GOT3 (cell line): Measurements from ENCODE around the gene PPEF1.
"Not testable (repeated sequence)": the region's sequence is repeated elsewhere in the genome, so short reads cannot be mapped to it uniquely, and the experiment has no call there.

ENCODE experiments used
- DNase-seq: peaks from one replicate; lab custom pipeline; 2025; ENCODE audit warnings: mixed read lengths; lab: John Stamatoyannopoulos, UW

The PPEF1 gene

DNA sequence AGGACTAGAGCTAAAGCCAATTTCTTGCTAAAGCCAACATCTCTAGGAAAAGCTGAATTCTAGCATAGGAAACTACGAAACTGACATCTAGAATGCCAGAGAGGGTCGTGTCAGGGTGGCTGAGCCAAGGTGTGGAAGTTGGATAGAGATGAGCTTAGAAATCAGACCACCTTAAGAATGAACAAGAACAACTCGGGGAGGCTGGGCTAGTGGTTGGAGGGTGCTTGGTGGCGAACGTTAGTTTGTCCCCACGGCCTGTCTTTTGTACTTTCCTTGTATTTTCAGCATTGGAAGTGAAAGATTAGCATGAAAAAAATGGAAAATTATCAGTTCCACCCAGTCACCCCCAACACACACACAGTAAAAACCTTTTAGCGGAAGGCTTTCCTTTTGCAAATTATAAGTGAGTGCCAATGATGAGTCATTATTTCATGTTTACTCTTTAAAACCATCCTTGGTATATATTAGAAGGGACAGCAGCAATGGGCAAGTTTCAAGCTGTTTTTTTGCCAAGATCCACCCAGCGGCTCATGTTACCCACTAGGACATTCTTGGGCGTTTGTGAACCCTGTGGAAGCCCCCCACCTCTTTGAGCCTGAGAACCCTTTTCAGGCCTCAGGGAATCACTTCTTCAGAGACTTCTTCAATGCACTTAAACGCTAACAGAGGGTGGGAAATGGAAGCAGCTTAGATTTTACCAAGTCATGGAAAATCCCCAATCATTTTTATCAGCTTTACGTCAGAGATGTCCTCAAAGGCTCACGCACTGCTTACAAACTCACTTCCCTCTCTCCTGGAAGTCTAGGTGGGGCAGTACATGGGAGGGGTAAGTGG lies 4.9 kb upstream of the PPEF1 start:
- no peak for DNase-seq

DNA sequence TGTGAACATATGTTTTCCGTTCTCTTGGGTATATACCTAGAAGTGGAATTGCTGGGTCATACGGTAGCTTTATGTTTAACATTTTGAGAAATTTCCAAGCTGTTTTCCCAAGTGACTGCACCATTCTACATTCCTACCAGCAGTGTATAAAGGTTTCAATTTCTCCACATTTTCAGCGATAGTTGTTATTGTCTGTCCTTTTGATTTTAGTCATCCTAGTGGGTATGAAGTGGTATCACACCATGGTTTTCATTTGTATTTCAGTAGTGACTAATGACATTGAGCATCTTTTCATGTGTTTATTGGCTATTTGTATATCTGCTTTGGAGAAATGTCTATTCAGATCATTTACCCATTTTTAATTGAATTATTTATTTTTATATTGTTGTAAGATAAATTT lies 2.4 kb downstream of the PPEF1 start:
- DNase-seq: no peak

- DNase-seq: no peak
Observed at GRCh38 chrX:18714910-18715309, 7.5 kb downstream of the PPEF1 start.

DNA sequence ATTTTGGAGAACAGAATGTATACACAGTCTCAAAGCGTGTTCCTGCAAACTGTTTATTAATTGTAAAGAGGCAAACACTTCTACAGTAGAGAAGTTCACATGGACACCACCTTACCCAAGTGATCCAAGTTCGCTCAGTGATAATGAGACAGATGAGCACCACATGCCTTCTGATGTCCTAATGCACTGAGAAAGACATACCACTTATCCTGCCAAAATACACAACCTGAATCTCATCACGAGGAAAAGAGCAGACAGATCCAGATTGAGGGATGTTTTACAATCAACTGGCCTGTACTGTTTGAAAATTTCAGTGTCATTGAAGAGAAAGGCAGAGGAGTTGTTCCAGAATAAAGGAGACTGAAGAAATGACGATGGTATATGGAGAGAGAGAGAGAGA lies 12.4 kb downstream of the PPEF1 start:
- DNase-seq: no peak

GRCh38 chrX:18721683-18722499 lies 14.4 kb downstream of the PPEF1 start:
- no peak for DNase-seq

DNA sequence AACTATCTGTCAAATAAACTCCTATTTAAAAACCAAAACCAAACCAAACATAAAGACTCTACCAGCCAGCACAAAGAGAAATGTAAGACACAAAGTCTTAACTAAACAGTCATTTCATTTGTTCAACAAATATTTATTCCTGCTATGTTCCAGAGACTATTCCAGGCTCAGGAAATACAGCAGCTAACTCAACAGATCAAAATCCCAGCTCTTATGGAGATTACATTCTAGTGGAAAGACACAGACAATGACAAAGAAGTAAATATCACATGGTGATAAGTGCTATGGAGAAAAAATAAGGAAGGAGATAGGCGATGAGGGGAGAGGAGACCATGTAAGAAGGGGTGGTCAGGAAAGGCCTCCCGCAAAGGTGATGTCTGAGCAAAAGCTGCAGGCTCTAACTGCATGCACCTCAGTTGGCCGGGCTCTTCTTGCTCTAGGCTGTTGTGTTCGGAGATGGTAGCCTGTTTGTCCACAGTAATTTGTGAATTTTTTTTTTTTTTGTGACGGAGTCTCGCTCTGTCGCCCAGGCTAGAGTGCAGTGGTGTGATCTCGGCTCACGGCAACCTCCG lies 15.1 kb downstream of the PPEF1 start:
- DNase-seq: no peak

- no peak for DNase-seq
Observed at GRCh38 chrX:18725310-18725943, 18.0 kb downstream of the PPEF1 start.

DNA sequence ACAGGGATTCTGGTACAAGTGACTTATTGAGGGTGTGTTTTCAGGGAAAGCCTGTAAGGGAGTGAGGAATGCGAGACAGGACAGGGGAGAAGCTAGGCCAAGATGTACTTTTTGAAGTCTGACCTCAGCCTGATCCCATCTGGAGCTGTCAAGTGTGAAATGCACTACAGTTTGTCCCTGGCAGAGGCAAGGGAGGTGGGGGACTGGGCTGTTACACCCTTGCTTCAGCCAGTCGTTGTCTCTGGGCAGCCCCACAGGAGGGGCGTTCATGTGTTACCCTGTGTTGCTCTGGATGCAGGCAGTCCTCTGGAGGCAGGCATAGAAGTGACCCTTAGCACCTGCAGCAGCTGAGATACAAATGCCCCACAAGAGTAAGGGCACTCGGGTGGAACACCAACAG lies 25.8 kb downstream of the PPEF1 start:
- DNase-seq: no peak

DNA sequence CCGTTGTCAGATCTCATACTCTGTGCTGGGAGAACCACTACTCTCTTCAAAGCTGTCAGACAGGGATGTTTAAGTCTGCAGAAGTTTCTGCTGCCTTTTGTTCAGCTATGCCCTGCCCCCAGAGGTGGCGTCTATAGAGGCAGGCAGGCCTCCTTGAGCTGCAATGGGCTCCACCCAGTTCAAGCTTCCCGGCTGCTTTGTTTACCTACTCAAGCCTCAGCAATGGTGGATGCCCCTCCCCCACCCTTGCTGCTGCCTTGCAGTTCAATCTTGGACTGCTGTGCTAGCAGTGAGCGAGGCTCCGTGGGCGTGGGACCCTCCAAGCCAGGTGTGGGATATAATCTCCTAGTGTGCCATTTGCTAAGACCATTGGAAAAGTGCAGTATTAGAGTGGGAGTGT lies 32.2 kb downstream of the PPEF1 start:
- DNase-seq: not testable (repeated sequence)

DNA sequence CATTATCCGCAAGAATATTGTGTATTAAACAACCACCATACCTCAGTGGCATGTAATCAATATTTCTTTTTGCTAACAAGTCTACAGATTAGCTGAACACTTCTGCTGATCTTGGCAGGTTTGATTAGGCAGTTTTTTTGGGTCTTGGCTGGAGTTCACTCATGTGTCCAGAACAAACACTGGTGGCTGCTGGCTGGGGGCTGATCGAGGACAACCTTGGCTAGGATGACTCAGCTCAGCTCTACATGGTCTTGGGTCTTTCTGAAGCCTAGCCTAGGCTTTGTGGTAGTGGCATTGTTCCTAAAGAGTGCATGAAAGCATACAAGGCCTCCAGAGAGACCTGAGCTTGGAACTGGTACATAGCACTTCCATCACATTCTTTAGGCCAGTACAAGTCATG lies 41.1 kb downstream of the PPEF1 start:
- no peak for DNase-seq

GRCh38 chrX:18753631-18754030 lies 46.2 kb downstream of the PPEF1 start:
- no peak for DNase-seq

DNA sequence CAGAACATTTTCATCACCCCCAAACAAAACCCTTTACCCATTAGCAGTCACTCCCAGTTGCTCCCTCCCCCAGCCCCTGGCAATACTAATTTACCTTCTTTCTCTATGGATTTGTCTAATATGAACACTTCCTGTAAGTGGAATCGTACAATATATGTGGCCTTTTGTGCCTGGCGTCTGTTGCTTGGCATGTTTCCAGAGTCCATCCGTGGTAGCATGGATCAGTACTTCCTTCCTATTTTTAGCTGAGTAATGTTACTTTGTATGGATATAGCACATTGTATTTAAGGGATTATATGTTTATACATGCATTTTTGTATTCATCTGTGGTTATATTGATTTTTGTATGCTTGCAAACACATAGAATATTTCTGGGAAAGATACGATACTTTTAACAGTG lies 48.2 kb downstream of the PPEF1 start:
- DNase-seq: no peak

DNA sequence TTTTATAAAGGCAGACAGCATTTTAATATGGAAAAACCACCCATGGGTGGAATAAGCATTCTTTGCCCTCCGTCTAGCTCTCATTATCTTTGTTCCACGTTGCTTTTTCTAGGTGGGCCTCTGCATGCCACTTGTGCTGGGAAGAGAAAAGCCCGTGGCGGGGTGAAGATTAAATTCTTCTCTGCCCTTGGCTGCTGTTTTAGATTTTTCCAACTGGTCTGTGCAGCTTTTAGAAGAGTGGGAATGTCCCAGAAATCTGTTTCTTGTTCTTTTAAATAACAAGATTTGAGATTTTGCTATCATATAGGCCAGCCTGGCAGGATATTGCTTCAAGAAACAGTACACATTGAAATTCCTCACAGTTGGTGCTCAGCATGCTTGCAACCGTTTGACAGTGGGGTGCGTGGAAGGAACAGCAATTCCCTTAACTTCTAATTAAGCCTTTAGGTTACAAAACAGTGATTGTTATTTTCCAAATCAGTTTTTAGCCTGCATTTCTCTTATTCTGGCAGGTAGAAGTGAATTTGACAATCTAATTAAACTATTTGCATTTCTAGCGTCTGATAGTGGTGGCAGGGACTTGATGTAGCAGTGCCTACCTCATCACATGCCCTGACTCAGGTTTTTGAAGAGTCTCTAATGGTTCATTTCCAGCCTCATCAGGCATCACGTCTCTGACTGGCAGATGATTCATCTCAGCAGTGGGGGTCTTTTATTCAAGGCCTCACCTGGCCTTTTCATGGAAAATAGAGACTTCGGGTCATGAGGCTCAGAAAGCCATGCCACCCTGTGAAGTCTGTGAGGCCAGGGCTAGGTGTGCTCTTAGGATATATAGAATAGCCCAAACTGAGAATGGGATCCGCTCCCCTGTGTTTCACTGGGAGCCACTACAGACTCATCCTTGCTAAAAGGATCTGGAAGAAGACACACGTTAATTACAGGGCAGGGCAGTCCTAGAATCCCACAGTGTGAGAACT lies 50.8 kb downstream of the PPEF1 start:
- no peak for DNase-seq

GRCh38 chrX:18761750-18762149 lies 54.3 kb downstream of the PPEF1 start:
- DNase-seq: no peak

DNA sequence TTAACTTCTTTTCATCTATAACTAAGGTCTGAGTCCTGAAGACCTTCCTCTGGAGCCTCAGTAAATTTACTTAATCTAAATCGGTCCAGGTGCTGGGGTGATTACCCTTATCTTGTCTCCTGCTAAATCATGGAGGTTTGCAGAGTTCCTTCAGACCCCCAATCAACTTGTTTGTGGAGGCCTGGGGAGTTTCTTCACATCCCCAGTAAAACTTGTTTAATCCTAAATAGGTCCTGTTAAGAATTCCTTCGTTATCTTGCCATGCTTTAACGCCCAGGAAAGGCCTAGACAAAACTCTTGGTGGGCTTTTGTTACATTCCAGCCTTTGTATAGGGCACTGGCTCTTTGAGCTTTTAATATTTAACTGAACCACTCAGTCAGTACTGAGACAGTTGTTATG lies 55.7 kb downstream of the PPEF1 start:
- not testable (repeated sequence) for DNase-seq

GRCh38 chrX:18769364-18769763 lies 61.9 kb downstream of the PPEF1 start:
- no peak for DNase-seq

- DNase-seq: no peak
Observed at GRCh38 chrX:18769812-18770573, 62.5 kb downstream of the PPEF1 start.

DNA sequence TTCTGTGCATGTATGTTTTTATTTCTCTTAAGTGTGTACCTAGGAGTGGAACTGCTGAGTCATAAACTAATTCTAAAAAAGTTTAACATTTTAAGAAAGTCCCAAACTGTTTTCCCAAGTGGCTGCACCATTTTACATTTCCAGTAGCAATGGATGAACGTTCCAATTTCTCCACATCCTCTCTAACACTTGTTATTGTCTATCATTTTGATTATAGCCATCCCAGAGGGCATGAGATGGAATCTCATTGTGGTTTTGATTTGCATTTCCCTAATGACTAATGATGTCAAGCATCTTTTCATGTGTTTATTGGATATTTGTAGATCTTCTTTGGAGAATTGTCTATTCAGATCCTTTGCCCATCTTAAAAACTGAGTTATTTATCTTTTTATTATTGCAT lies 82.5 kb downstream of the PPEF1 start:
- DNase-seq: no peak

GRCh38 chrX:18792828-18793227 lies 85.4 kb downstream of the PPEF1 start:
- DNase-seq: no peak

GRCh38 chrX:18793601-18794089 lies 86.2 kb downstream of the PPEF1 start:
- DNase-seq: no peak
